ENCODE results near the gene IRF5. TPM values are rescaled to one million over a fixed set of nuclear protein-coding genes. Genes with fewer than 3 reads are reported as not detected.

IRF5 gene
- total RNA-seq, 1 experiment from 2014 or later: 1.2 TPM

DNA sequence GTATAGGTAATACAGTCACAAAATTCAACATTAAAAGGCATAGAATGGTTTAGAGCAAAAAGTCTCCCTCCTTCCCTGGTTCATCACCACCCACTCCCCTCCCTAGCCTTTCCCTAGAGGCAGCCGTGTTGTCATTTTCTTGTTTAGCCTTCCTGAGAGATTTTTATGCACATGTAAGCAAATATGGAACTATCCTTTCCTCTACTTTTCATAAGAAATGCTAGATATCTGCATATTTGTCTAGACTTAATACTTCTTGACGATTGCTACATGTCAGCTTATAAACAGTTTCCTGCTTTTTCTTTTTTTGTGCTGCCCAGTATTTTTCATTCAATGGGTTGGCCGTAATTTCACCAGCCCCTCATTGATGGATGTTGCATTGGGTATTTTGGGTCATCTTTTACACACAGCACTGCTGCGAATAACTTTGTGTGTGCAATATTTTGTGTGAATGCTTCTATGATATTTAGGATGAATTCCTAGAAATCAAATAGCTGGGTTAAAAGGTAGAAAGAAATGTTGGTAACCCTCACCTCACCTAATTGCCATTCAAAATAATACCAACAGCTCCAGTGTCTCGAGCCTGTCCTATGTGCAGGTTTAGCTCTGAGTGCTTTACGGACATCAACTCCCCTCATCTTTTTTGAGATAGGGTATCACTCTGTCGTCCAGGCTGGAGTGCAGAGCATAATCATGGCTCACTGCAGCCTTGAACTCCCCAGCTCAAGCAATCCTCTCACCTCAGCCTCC lies 6.9 kb downstream of the IRF5 start:
- ChIA-PET CTCF (no interaction called here), POLR2A (no interaction called here)
- H3K36me3 Mint-ChIP-seq (ENCODE audit: insufficient read depth, unreplicated experiment): peaks cover 22% of the 10 kb centered on the region
- intact Hi-C loops (cut with micrococcal nuclease; ENCODE audit: unreplicated experiment): loop anchor here (5.0 kb wide), 1 partner anchor 42 kb away; no protein-coding TSS in a partner anchor
- H3K4me1 Mint-ChIP-seq (ENCODE audit: low read depth, unreplicated experiment): no peaks in the 10 kb centered on the region
- no peaks in the 10 kb centered on the region for H3K36me3 ChIP-seq (ENCODE audit: control insufficient read depth, insufficient read depth, low read length)
- no peaks in the 10 kb centered on the region for H3K4me1 ChIP-seq
- H3K27me3 Mint-ChIP-seq (ENCODE audit: insufficient read depth, unreplicated experiment): no peaks in the 10 kb centered on the region
- TF ChIP-seq, protein P1, sequence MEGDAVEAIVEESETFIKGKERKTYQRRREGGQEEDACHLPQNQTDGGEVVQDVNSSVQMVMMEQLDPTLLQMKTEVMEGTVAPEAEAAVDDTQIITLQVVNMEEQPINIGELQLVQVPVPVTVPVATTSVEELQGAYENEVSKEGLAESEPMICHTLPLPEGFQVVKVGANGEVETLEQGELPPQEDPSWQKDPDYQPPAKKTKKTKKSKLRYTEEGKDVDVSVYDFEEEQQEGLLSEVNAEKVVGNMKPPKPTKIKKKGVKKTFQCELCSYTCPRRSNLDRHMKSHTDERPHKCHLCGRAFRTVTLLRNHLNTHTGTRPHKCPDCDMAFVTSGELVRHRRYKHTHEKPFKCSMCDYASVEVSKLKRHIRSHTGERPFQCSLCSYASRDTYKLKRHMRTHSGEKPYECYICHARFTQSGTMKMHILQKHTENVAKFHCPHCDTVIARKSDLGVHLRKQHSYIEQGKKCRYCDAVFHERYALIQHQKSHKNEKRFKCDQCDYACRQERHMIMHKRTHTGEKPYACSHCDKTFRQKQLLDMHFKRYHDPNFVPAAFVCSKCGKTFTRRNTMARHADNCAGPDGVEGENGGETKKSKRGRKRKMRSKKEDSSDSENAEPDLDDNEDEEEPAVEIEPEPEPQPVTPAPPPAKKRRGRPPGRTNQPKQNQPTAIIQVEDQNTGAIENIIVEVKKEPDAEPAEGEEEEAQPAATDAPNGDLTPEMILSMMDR (IDR thresholded peaks at IDR 0.05; ENCODE audit: insufficient read depth in 1 of 2, low read depth in 1 of 2, low read length in 1 of 2, severe bottlenecking in 1 of 2, unreplicated experiment in 1 of 2): no peak
- no peaks in the 10 kb centered on the region for H3K27me3 ChIP-seq (replicated peaks; ENCODE audit: control insufficient read depth, insufficient read depth, low read length)
- no peak overlapping the region for H3K27ac Mint-ChIP-seq (ENCODE audit: unreplicated experiment)
- H3K9me3 ChIP-seq: no peaks in the 10 kb centered on the region
- BruUV-seq (replicated peaks): no TSS peak
- no peak for DNase-seq
- no peak overlapping the region for H3K4me3 ChIP-seq (ENCODE audit: low read depth, low read length)
- H3K9me3 Mint-ChIP-seq (ENCODE audit: unreplicated experiment): no peaks in the 10 kb centered on the region
- no peak overlapping the region for H3K4me3 Mint-ChIP-seq (ENCODE audit: unreplicated experiment)

DNA sequence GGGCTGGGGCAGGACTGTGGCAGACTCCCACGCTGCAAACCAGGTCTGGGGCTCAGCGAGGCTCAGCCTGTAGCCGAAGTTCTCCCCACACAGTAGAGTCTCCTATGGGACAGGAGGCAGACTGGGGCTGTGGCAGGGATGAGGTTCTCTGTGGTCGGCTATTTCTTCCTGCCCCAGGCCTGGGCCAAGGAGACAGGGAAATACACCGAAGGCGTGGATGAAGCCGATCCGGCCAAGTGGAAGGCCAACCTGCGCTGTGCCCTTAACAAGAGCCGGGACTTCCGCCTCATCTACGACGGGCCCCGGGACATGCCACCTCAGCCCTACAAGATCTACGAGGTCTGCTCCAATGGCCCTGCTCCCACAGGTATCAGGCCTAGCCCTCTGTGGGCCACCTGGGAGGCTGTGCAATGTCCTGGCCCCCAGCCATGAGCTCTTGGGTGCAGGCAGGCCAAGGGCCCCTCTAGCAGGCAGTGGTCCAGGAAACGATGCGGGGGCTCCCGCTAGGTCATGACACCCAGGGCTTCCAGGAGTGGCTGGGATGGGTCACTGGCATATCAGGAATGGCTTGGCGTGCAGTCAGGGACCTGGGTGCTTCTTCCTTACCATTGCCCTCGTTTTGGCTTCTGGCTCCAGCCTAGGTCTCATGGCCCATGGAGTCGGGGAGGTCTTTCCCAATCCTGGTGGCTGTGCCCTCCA lies 8.1 kb downstream of the IRF5 start:
- H3K9me3 ChIP-seq: no peaks in the 10 kb centered on the region
- H3K27ac Mint-ChIP-seq (ENCODE audit: unreplicated experiment): no peak overlapping the region
- POLR2A ChIA-PET: no interaction called here
- H3K4me3 ChIP-seq (ENCODE audit: low read depth, low read length): no peak overlapping the region
- H3K9me3 Mint-ChIP-seq (ENCODE audit: unreplicated experiment): no peaks in the 10 kb centered on the region
- CTCF ChIA-PET: no interaction called here
- no peaks in the 10 kb centered on the region for H3K27me3 Mint-ChIP-seq (ENCODE audit: insufficient read depth, unreplicated experiment)
- no TSS peak for BruUV-seq (replicated peaks)
- H3K4me1 Mint-ChIP-seq (ENCODE audit: low read depth, unreplicated experiment): no peaks in the 10 kb centered on the region
- intact Hi-C loops (cut with micrococcal nuclease; ENCODE audit: unreplicated experiment): loop anchor here (5.0 kb wide), 1 partner anchor 44 kb away; no protein-coding TSS in a partner anchor
- H3K27me3 ChIP-seq (replicated peaks; ENCODE audit: control insufficient read depth, insufficient read depth, low read length): no peaks in the 10 kb centered on the region
- H3K36me3 Mint-ChIP-seq (ENCODE audit: insufficient read depth, unreplicated experiment): peaks cover 20% of the 10 kb centered on the region
- TF ChIP-seq, protein P1 (IDR thresholded peaks at IDR 0.05; ENCODE audit: insufficient read depth in 1 of 2, low read depth in 1 of 2, low read length in 1 of 2, severe bottlenecking in 1 of 2, unreplicated experiment in 1 of 2): no peak
- H3K4me3 Mint-ChIP-seq (ENCODE audit: unreplicated experiment): no peak overlapping the region
- H3K4me1 ChIP-seq: no peaks in the 10 kb centered on the region
- no peak for DNase-seq
- no peaks in the 10 kb centered on the region for H3K36me3 ChIP-seq (ENCODE audit: control insufficient read depth, insufficient read depth, low read length)

DNA sequence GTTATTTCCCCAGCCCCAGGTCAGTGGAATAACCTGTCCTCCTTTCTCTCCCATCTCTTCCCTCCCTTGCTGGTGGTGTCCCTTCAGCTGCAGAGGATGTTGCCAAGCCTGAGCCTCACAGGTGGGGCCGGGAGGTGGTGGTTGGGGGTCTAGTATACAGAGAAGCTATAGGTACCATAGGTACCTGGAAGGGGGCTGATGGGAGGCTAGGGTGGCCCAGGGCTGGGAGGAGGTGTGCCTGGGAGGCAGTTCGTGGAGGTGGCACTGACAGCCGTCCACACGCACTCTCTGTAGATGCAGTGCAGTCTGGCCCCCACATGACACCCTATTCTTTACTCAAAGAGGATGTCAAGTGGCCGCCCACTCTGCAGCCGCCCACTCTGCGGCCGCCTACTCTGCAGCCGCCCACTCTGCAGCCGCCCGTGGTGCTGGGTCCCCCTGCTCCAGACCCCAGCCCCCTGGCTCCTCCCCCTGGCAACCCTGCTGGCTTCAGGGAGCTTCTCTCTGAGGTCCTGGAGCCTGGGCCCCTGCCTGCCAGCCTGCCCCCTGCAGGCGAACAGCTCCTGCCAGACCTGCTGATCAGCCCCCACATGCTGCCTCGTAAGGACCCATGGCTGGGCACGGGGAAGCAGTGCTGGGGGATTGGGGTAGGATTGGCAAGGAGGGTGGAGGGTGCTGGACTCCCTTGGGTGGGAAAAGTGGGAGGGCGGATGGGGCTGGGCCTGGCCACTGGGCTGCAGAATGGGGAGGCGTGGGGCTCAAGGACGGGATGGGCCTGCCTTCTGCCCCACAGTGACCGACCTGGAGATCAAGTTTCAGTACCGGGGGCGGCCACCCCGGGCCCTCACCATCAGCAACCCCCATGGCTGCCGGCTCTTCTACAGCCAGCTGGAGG lies 9.5 kb downstream of the IRF5 start:
- intact Hi-C loops (cut with micrococcal nuclease; ENCODE audit: unreplicated experiment): loop anchor here (5.0 kb wide), 1 partner anchor 45 kb away; no protein-coding TSS in a partner anchor
- H3K36me3 ChIP-seq (ENCODE audit: control insufficient read depth, insufficient read depth, low read length): no peaks in the 10 kb centered on the region
- no TSS peak for BruUV-seq (replicated peaks)
- no peak overlapping the region for H3K27ac Mint-ChIP-seq (ENCODE audit: unreplicated experiment)
- H3K4me1 Mint-ChIP-seq (ENCODE audit: low read depth, unreplicated experiment): no peaks in the 10 kb centered on the region
- ChIA-PET CTCF (interaction anchor here (0.6 to 1.4 kb wide), 3 partner anchors 37 to 144 kb away, joined by 3 to 7 read pairs (median 3); partner anchors contain the start of gene KCP), POLR2A (no interaction called here)
- H3K4me3 ChIP-seq (ENCODE audit: low read depth, low read length): no peak overlapping the region
- H3K4me3 Mint-ChIP-seq (ENCODE audit: unreplicated experiment): no peak overlapping the region
- H3K9me3 ChIP-seq: no peaks in the 10 kb centered on the region
- no peaks in the 10 kb centered on the region for H3K27me3 ChIP-seq (replicated peaks; ENCODE audit: control insufficient read depth, insufficient read depth, low read length)
- no peaks in the 10 kb centered on the region for H3K27me3 Mint-ChIP-seq (ENCODE audit: insufficient read depth, unreplicated experiment)
- no peaks in the 10 kb centered on the region for H3K4me1 ChIP-seq
- TF ChIP-seq, protein P1 (IDR thresholded peaks at IDR 0.05; ENCODE audit: insufficient read depth in 1 of 2, low read depth in 1 of 2, low read length in 1 of 2, severe bottlenecking in 1 of 2, unreplicated experiment in 1 of 2): peak; percentile 17 to 27
- H3K36me3 Mint-ChIP-seq (ENCODE audit: insufficient read depth, unreplicated experiment): peaks cover 22% of the 10 kb centered on the region
- no peak for DNase-seq
- no peaks in the 10 kb centered on the region for H3K9me3 Mint-ChIP-seq (ENCODE audit: unreplicated experiment)

Data from Caco-2 (cell line).